Measurements from ENCODE around the gene TALDO1.
A peak's percentile ranks its signal among the peaks of the same experiment; 100 is the strongest.

The TALDO1 gene

GRCh38 chr11:766936-767210 is 19.6 kb downstream of the TALDO1 start:
- no peak for TF ChIP-seq EZH2 (optimal IDR thresholded peaks at IDR 0.05; ENCODE audit: low read depth, low read length)
- no peak for TF ChIP-seq EZH2phosphoT487 (IDR thresholded peaks at IDR 0.05; ENCODE audit: low read length)
- TF ChIP-seq CTCF (IDR thresholded peaks at IDR 0.05; ENCODE audit: low read length), result no peak
- Histone ChIP-seq H3K27ac (ENCODE audit: low read length) (no peak overlapping the region), H3K79me2 (ENCODE audit: low read length) (peaks cover 19% of the 10 kb centered on the region), H3K4me1 (ENCODE audit: low read length) (no peaks in the 10 kb centered on the region), H3K9ac (ENCODE audit: low read length) (no peak overlapping the region), H3K4me3 (ENCODE audit: low read length) (no peak overlapping the region), H3K9me3 (replicated peaks; ENCODE audit: insufficient read depth, low read length) (no peaks in the 10 kb centered on the region), H3K4me2 (ENCODE audit: low read depth, low read length) (no peak overlapping the region), H3K9me2 (replicated peaks; ENCODE audit: insufficient read depth, low read length) (no peaks in the 10 kb centered on the region), H2AFZ (ENCODE audit: low read length) (no peak overlapping the region), H3K36me3 (replicated peaks; ENCODE audit: insufficient read depth, low read length) (peaks cover 8% of the 10 kb centered on the region), H3K27me3 (replicated peaks; ENCODE audit: insufficient read depth, low read length) (no peaks in the 10 kb centered on the region), H3F3A (ENCODE audit: insufficient read depth, low read length) (peaks cover 28% of the 10 kb centered on the region), H4K20me1 (ENCODE audit: insufficient read depth, low read length) (peaks cover 3% of the 10 kb centered on the region; the same call in 1 of the 2 replicates)
- DNase-seq, result no peak

GRCh38 chr11:767238-767637 is 20.0 kb downstream of the TALDO1 start:
- TF ChIP-seq EZH2phosphoT487 (IDR thresholded peaks at IDR 0.05; ENCODE audit: low read length), result no peak
- TF ChIP-seq EZH2 (optimal IDR thresholded peaks at IDR 0.05; ENCODE audit: low read depth, low read length), result no peak
- H3K4me2 ChIP-seq (ENCODE audit: low read depth, low read length), result no peak overlapping the region
- DNase-seq, result peak; percentile 5
- peaks cover 3% of the 10 kb centered on the region; the same call in 1 of the 2 replicates for H4K20me1 ChIP-seq (ENCODE audit: insufficient read depth, low read length)
- H3K9ac ChIP-seq (ENCODE audit: low read length), result no peak overlapping the region
- H3K79me2 ChIP-seq (ENCODE audit: low read length), result peaks cover 19% of the 10 kb centered on the region
- H3K9me2 ChIP-seq (replicated peaks; ENCODE audit: insufficient read depth, low read length), result no peaks in the 10 kb centered on the region
- H3K27ac ChIP-seq (ENCODE audit: low read length), result no peak overlapping the region
- H2AFZ ChIP-seq (ENCODE audit: low read length), result no peak overlapping the region
- H3K27me3 ChIP-seq (replicated peaks; ENCODE audit: insufficient read depth, low read length), result no peaks in the 10 kb centered on the region
- H3K4me3 ChIP-seq (ENCODE audit: low read length), result no peak overlapping the region
- H3F3A ChIP-seq (ENCODE audit: insufficient read depth, low read length), result peaks cover 26% of the 10 kb centered on the region
- no peaks in the 10 kb centered on the region for H3K9me3 ChIP-seq (replicated peaks; ENCODE audit: insufficient read depth, low read length)
- H3K36me3 ChIP-seq (replicated peaks; ENCODE audit: insufficient read depth, low read length), result peaks cover 8% of the 10 kb centered on the region
- no peaks in the 10 kb centered on the region for H3K4me1 ChIP-seq (ENCODE audit: low read length)

GRCh38 chr11:769887-770641 is 22.8 kb downstream of the TALDO1 start:
- Histone ChIP-seq H3K36me3 (replicated peaks; ENCODE audit: insufficient read depth, low read length) (peaks cover 9% of the 10 kb centered on the region), H3K27ac (ENCODE audit: low read length) (no peak overlapping the region), H3K4me3 (ENCODE audit: low read length) (no peak overlapping the region), H3K79me2 (ENCODE audit: low read length) (peaks cover 42% of the 10 kb centered on the region), H3K9me3 (replicated peaks; ENCODE audit: insufficient read depth, low read length) (no peaks in the 10 kb centered on the region), H3K9me2 (replicated peaks; ENCODE audit: insufficient read depth, low read length) (no peaks in the 10 kb centered on the region), H3K9ac (ENCODE audit: low read length) (no peak overlapping the region), H2AFZ (ENCODE audit: low read length) (no peak overlapping the region), H3K27me3 (replicated peaks; ENCODE audit: insufficient read depth, low read length) (no peaks in the 10 kb centered on the region), H3F3A (ENCODE audit: insufficient read depth, low read length) (peaks cover 10% of the 10 kb centered on the region), H4K20me1 (ENCODE audit: insufficient read depth, low read length) (no peaks in the 10 kb centered on the region; the same call in 1 of the 2 replicates), H3K4me2 (ENCODE audit: low read depth, low read length) (no peak overlapping the region), H3K4me1 (ENCODE audit: low read length) (no peaks in the 10 kb centered on the region)
- TF ChIP-seq EZH2phosphoT487 (IDR thresholded peaks at IDR 0.05; ENCODE audit: low read length) (no peak), EZH2 (optimal IDR thresholded peaks at IDR 0.05; ENCODE audit: low read depth, low read length) (no peak), CTCF (IDR thresholded peaks at IDR 0.05; ENCODE audit: low read length) (no peak)
- DNase-seq, result no peak

All from MM.1S (cell line).